Common myeloid progenitor, CD34-positive (primary cell): ENCODE measurements around the gene KLHL40.

Experiments
- CTCF ChIA-PET: fragments of 350-600 bp; sonication (Branson Sonifier 250); formaldehyde crosslinking; loops from one replicate; lab custom pipeline; 2021; ENCODE audit warnings: antibody characterized with exemption; lab: Charles Lee
- POLR2A ChIA-PET: fragments of 350-600 bp; sonication (Branson Sonifier 250); formaldehyde crosslinking; loops from one replicate; lab custom pipeline; 2021; ENCODE audit warnings: antibody characterized with exemption; lab: Charles Lee
- DNase-seq, 3 donors: peaks; one replicate each; pipeline versions ENCODE4 v3.0.0 to v3.0.0-alpha.2; 2013
- H3K27ac ChIP-seq, 2 experiments: 1 replicate in 1 of 2; 2 replicates in 1 of 2; pipeline ENCODE4 v1.7.0; 2013; ENCODE audit warnings: inconsistent platforms in 2 of 2, low read length in 2 of 2, mild to moderate bottlenecking in 2 of 2, low read depth in 1 of 2, moderate library complexity in 1 of 2; ENCODE audit not compliant: severe bottlenecking in 2 of 2, insufficient read depth in 1 of 2, poor library complexity in 1 of 2
- H3K27me3 ChIP-seq, 5 experiments: replicated peaks in 2 of 5; 1 replicate in 3 of 5; 2 replicates in 2 of 5; pipeline versions ENCODE4 v1.6.1 to v1.7.0; 2013; ENCODE audit warnings: low read length in 4 of 5, mild to moderate bottlenecking in 2 of 5, moderate library complexity in 2 of 5, inconsistent platforms in 1 of 5; ENCODE audit not compliant: insufficient read depth in 5 of 5, control insufficient read depth in 4 of 5
- H3K36me3 ChIP-seq, 4 experiments: 1 replicate in 2 of 4; 2 replicates in 2 of 4; pipeline versions ENCODE4 v1.6.1 to v1.7.0; 2013; ENCODE audit warnings: low read length in 3 of 4, control low read depth in 1 of 4, mild to moderate bottlenecking in 1 of 4; ENCODE audit not compliant: control insufficient read depth in 4 of 4, insufficient read depth in 4 of 4
- H3K4me1 ChIP-seq, 4 experiments: 1 replicate in 3 of 4; 2 replicates in 1 of 4; pipeline versions ENCODE4 v1.6.1 to v1.7.1; 2013; ENCODE audit warnings: low read length in 3 of 4, mild to moderate bottlenecking in 3 of 4, control low read depth in 1 of 4, inconsistent platforms in 1 of 4, moderate library complexity in 1 of 4; ENCODE audit not compliant: control insufficient read depth in 4 of 4, insufficient read depth in 4 of 4; ENCODE audit errors: control extremely low read depth in 1 of 4
- H3K4me3 ChIP-seq, 7 experiments: 1 replicate in 4 of 7; 2 replicates in 3 of 7; pipeline versions ENCODE4 v1.5.1 to v1.7.0; 2013; ENCODE audit warnings: mild to moderate bottlenecking in 7 of 7, low read length in 6 of 7, moderate library complexity in 6 of 7, inconsistent platforms in 2 of 7, low read depth in 2 of 7, control low read depth in 1 of 7; ENCODE audit not compliant: insufficient read depth in 4 of 7, control insufficient read depth in 1 of 7; ENCODE audit errors: extremely low read depth in 1 of 7
- H3K9me3 ChIP-seq, 5 experiments: 1 replicate in 4 of 5; 2 replicates in 1 of 5; pipeline versions ENCODE4 v1.6.1 to v1.7.1; 2013; ENCODE audit warnings: low read length in 4 of 5, mild to moderate bottlenecking in 2 of 5, inconsistent platforms in 1 of 5, low read depth in 1 of 5, moderate library complexity in 1 of 5; ENCODE audit not compliant: control insufficient read depth in 4 of 5, insufficient read depth in 2 of 5; ENCODE audit errors: control extremely low read depth in 1 of 5
- WGBS: methylation state at CpG from one replicate; pipeline ENCODE4 v1.1.5; 2013; ENCODE audit not compliant: insufficient coverage; 5-methylcytosine and 5-hydroxymethylcytosine counted together

Gene KLHL40

GRCh38 chr3:42689421-42690014, 4.2 kb downstream of the KLHL40 start:
- Histone ChIP-seq H3K4me1 (peaks cover 0 to 9% (median 3%) of the 10 kb centered on the region in 4 experiments), H3K27ac (no peak overlapping the region), H3K27me3 (peaks cover 0 to 52% (median 9%) of the 10 kb centered on the region in 5 experiments), H3K4me3 (no peak overlapping the region), H3K9me3 (peaks cover 0 to 9% (median 0%) of the 10 kb centered on the region in 5 experiments), H3K36me3 (no peaks in the 10 kb centered on the region)
- ChIA-PET CTCF (no interaction called here), POLR2A (no interaction called here)
- 74% methylated on average over 7 of the region's 9 CpGs for WGBS
- no peak for DNase-seq

- Histone ChIP-seq H3K27ac (no peak overlapping the region), H3K9me3 (peaks cover 0 to 9% (median 0%) of the 10 kb centered on the region in 5 experiments), H3K36me3 (no peaks in the 10 kb centered on the region), H3K4me3 (no peak overlapping the region), H3K4me1 (peaks cover 0 to 9% (median 3%) of the 10 kb centered on the region in 4 experiments), H3K27me3 (peaks cover 0 to 47% (median 10%) of the 10 kb centered on the region in 5 experiments)
- no peak for DNase-seq
- ChIA-PET POLR2A (no interaction called here), CTCF (no interaction called here)
- WGBS = 96% methylated on average over 7 of the region's 7 CpGs
Observed at GRCh38 chr3:42690191-42690590, 4.9 kb downstream of the KLHL40 start.

- peaks cover 0 to 3% (median 1%) of the 10 kb centered on the region in 4 experiments for H3K4me1 ChIP-seq
- H3K27ac ChIP-seq = no peak overlapping the region
- no peak for DNase-seq
- ChIA-PET CTCF (no interaction called here), POLR2A (interaction anchor here (1.2 kb wide), 1 partner anchor 10 kb away, joined by 3 read pairs; no protein-coding TSS in a partner anchor)
- H3K9me3 ChIP-seq = peaks cover 0 to 6% (median 0%) of the 10 kb centered on the region in 5 experiments
- H3K36me3 ChIP-seq = no peaks in the 10 kb centered on the region
- H3K27me3 ChIP-seq = peaks cover 0 to 45% (median 11%) of the 10 kb centered on the region in 5 experiments
- H3K4me3 ChIP-seq = no peak overlapping the region
- WGBS = 83% methylated on average over 9 of the region's 10 CpGs
Observed at GRCh38 chr3:42690766-42691680, 5.7 kb downstream of the KLHL40 start.

- 84% methylated on average over 9 of the region's 13 CpGs for WGBS
- peaks cover 0 to 34% (median 8%) of the 10 kb centered on the region in 5 experiments for H3K27me3 ChIP-seq
- no peaks in the 10 kb centered on the region for H3K9me3 ChIP-seq
- no peaks in the 10 kb centered on the region for H3K36me3 ChIP-seq
- POLR2A ChIA-PET = no interaction called here
- H3K4me3 ChIP-seq = no peak overlapping the region
- CTCF ChIA-PET = no interaction called here
- H3K27ac ChIP-seq = no peak overlapping the region
- DNase-seq = no peak
- no peaks in the 10 kb centered on the region for H3K4me1 ChIP-seq
Observed at GRCh38 chr3:42691816-42692666, 6.7 kb downstream of the KLHL40 start.

- Histone ChIP-seq H3K27me3 (peaks cover 0 to 33% (median 6%) of the 10 kb centered on the region in 5 experiments), H3K4me1 (no peaks in the 10 kb centered on the region), H3K9me3 (no peaks in the 10 kb centered on the region), H3K27ac (no peak overlapping the region), H3K36me3 (no peaks in the 10 kb centered on the region), H3K4me3 (no peak overlapping the region)
- POLR2A ChIA-PET = no interaction called here
- CTCF ChIA-PET = no interaction called here
- DNase-seq = no peak
- 98% methylated on average over 11 of the region's 17 CpGs for WGBS
Observed at GRCh38 chr3:42692667-42693529, 7.6 kb downstream of the KLHL40 start.

- no peak for DNase-seq
- Histone ChIP-seq H3K9me3 (no peaks in the 10 kb centered on the region), H3K4me1 (no peaks in the 10 kb centered on the region), H3K27ac (no peak overlapping the region), H3K36me3 (no peaks in the 10 kb centered on the region), H3K27me3 (peaks cover 0 to 36% (median 8%) of the 10 kb centered on the region in 5 experiments), H3K4me3 (no peak overlapping the region)
- POLR2A ChIA-PET = no interaction called here
- CTCF ChIA-PET = no interaction called here
- WGBS = 97% methylated on average over 4 of the region's 4 CpGs
Observed at GRCh38 chr3:42693530-42693930, 8.2 kb downstream of the KLHL40 start.
